ENCODE measurements around the gene NLGN1.

- TF ChIP-seq GATA3 (IDR thresholded peaks at IDR 0.05; ENCODE audit: low read depth, low read length) (no peak), GATA2 (IDR thresholded peaks at IDR 0.05; ENCODE audit: low read depth, low read length) (no peak)
Observed at GRCh38 chr3:173398111-173398479, 551 bp downstream of the NLGN1 start.

All from SH-SY5Y (cell line).